ENCODE measurements around the gene STXBP6. TPM values are rescaled to one million over a fixed set of nuclear protein-coding genes. Genes with fewer than 3 reads are reported as not detected.

The STXBP6 gene
- total RNA-seq, 2 donors from 2014 or later = 13.5 to 20.2 TPM

- Histone ChIP-seq H3K9me3 (peaks cover 4 to 9% of the 10 kb centered on the region in 2 donors), H3K4me1 (peaks cover 0 to 7% of the 10 kb centered on the region in 2 donors), H3K4me3 (no peak overlapping the region), H3K27ac (no peak overlapping the region), H3K36me3 (no peaks in the 10 kb centered on the region), H3K27me3 (no peaks in the 10 kb centered on the region)
- no peak for TF ChIP-seq CTCF (IDR thresholded peaks at IDR 0.05)
- DNase-seq (ENCODE audit: low spot score) = no peak
Observed at GRCh38 chr14:24891987-24892496, 157.9 kb downstream of the STXBP6 start.

GRCh38 chr14:24890716-24891115, 159.2 kb downstream of the STXBP6 start:
- no peak overlapping the region for H3K4me3 ChIP-seq
- no peak for DNase-seq (ENCODE audit: low spot score)

GRCh38 chr14:24889843-24890242, 160.1 kb downstream of the STXBP6 start:
- no peaks in the 10 kb centered on the region for H3K27me3 ChIP-seq
- no peak overlapping the region for H3K27ac ChIP-seq
- no peaks in the 10 kb centered on the region for H3K4me1 ChIP-seq
- no peak overlapping the region for H3K4me3 ChIP-seq
- H3K9me3 ChIP-seq = peaks cover 4 to 9% of the 10 kb centered on the region in 2 donors
- TF ChIP-seq CTCF (IDR thresholded peaks at IDR 0.05) = no peak
- no peak for DNase-seq (ENCODE audit: low spot score)
- no peaks in the 10 kb centered on the region for H3K36me3 ChIP-seq

More at GRCh38 chr14:24890716-24891115, 159.2 kb downstream of the STXBP6 start:
- H3K27me3 ChIP-seq = no peaks in the 10 kb centered on the region
- no peaks in the 10 kb centered on the region for H3K36me3 ChIP-seq
- no peak for TF ChIP-seq CTCF (IDR thresholded peaks at IDR 0.05)
- peaks cover 4 to 9% of the 10 kb centered on the region in 2 donors for H3K9me3 ChIP-seq
- H3K4me1 ChIP-seq = peaks cover 0 to 7% of the 10 kb centered on the region in 2 donors
- no peak overlapping the region for H3K27ac ChIP-seq

GRCh38 chr14:24888532-24888931, 161.4 kb downstream of the STXBP6 start:
- peaks cover 4 to 9% of the 10 kb centered on the region in 2 donors for H3K9me3 ChIP-seq
- no peak for TF ChIP-seq CTCF (IDR thresholded peaks at IDR 0.05)
- H3K4me1 ChIP-seq = peaks cover 0 to 5% of the 10 kb centered on the region in 2 donors
- no peak overlapping the region for H3K4me3 ChIP-seq
- DNase-seq (ENCODE audit: low spot score) = no peak
- no peak overlapping the region for H3K27ac ChIP-seq
- no peaks in the 10 kb centered on the region for H3K27me3 ChIP-seq
- no peaks in the 10 kb centered on the region for H3K36me3 ChIP-seq

- no peak overlapping the region for H3K27ac ChIP-seq
- H3K36me3 ChIP-seq = no peaks in the 10 kb centered on the region
- no peaks in the 10 kb centered on the region for H3K27me3 ChIP-seq
- no peak overlapping the region for H3K4me3 ChIP-seq
- H3K9me3 ChIP-seq = peaks cover 4 to 9% of the 10 kb centered on the region in 2 donors
- DNase-seq (ENCODE audit: low spot score) = no peak
- H3K4me1 ChIP-seq = peaks cover 0 to 10% of the 10 kb centered on the region in 2 donors
- TF ChIP-seq CTCF (IDR thresholded peaks at IDR 0.05) = no peak
Observed at GRCh38 chr14:24887623-24888304, 162.2 kb downstream of the STXBP6 start.

All from right atrium auricular region (tissue), 2 donors.